ENCODE data around the gene IL9R. TPM values are rescaled to one million over a fixed set of nuclear protein-coding genes. Genes with fewer than 3 reads are reported as not detected.
"Not testable (repeated sequence)": the region's sequence is repeated elsewhere in the genome, so short reads cannot be mapped to it uniquely, and the experiment has no call there.

The IL9R gene
- total RNA-seq, 4 donors from 2014 or later, result 0.42 TPM; not detected in 3

- intact Hi-C loops (cut with DNase I); DNase-seq (ENCODE audit: extremely low spot score); H3K9me3 ChIP-seq; H3K27me3 ChIP-seq; H3K27ac ChIP-seq (replicated peaks in 1 of 4); H3K4me1 ChIP-seq; H3K36me3 ChIP-seq; H3K4me3 ChIP-seq: not testable (repeated sequence)
- no CpG with 5 or more reads among the region's 5 CpGs for WGBS
Measured at GRCh38 chrX:156019846-156020245, 22.4 kb downstream of the IL9R start.

- H3K27me3 ChIP-seq; H3K9me3 ChIP-seq; H3K36me3 ChIP-seq; intact Hi-C loops (cut with DNase I); H3K27ac ChIP-seq (replicated peaks in 1 of 4); DNase-seq (ENCODE audit: extremely low spot score); H3K4me3 ChIP-seq; H3K4me1 ChIP-seq: not testable (repeated sequence)
- WGBS, result 74% methylated on average over 5 of the region's 9 CpGs
Measured at GRCh38 chrX:156023002-156023401, 25.5 kb downstream of the IL9R start.

- H3K27me3 ChIP-seq; H3K4me1 ChIP-seq; DNase-seq (ENCODE audit: extremely low spot score); H3K27ac ChIP-seq (replicated peaks in 1 of 4); intact Hi-C loops (cut with DNase I); H3K9me3 ChIP-seq; H3K36me3 ChIP-seq; H3K4me3 ChIP-seq: not testable (repeated sequence)
- 73% methylated on average over 10 of the region's 17 CpGs for WGBS
Measured at GRCh38 chrX:156024949-156025492, 27.5 kb downstream of the IL9R start.

- H3K27me3 ChIP-seq, H3K9me3 ChIP-seq: not testable (repeated sequence)
- WGBS, result no CpG with 5 or more reads among the region's 73 CpGs
Measured at GRCh38 chrX:156028653-156029237, 31.2 kb downstream of the IL9R start.

DNA sequence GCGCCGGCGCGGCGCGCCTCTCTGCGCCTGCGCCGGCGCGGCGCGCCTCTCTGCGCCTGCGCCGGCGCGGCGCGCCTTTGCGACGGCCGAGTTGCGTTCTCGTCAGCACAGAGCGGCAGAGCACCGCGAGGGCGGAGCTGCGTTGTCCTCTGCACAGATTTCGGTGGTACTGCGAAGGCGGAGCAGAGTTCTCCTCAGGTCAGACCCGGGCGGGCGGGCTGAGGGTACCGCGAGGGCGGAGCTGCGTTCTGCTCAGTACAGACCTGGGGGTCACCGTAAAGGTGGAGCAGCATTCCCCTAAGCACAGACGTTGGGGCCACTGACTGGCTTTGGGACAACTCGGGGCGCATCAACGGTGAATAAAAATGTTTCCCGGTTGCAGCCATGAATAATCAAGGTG, 31.8 kb downstream of the IL9R start:
- H3K9me3 ChIP-seq; intact Hi-C loops (cut with DNase I); H3K36me3 ChIP-seq; H3K4me1 ChIP-seq; H3K27ac ChIP-seq (replicated peaks in 1 of 4); H3K4me3 ChIP-seq; DNase-seq (ENCODE audit: extremely low spot score); H3K27me3 ChIP-seq: not testable (repeated sequence)
- WGBS, result no CpG with 5 or more reads among the region's 46 CpGs

More at GRCh38 chrX:156028653-156029237, 31.2 kb downstream of the IL9R start:
- H3K4me1 ChIP-seq; H3K36me3 ChIP-seq; intact Hi-C loops (cut with DNase I); H3K4me3 ChIP-seq; H3K27ac ChIP-seq (replicated peaks in 1 of 4); DNase-seq (ENCODE audit: extremely low spot score): not testable (repeated sequence)

DNA sequence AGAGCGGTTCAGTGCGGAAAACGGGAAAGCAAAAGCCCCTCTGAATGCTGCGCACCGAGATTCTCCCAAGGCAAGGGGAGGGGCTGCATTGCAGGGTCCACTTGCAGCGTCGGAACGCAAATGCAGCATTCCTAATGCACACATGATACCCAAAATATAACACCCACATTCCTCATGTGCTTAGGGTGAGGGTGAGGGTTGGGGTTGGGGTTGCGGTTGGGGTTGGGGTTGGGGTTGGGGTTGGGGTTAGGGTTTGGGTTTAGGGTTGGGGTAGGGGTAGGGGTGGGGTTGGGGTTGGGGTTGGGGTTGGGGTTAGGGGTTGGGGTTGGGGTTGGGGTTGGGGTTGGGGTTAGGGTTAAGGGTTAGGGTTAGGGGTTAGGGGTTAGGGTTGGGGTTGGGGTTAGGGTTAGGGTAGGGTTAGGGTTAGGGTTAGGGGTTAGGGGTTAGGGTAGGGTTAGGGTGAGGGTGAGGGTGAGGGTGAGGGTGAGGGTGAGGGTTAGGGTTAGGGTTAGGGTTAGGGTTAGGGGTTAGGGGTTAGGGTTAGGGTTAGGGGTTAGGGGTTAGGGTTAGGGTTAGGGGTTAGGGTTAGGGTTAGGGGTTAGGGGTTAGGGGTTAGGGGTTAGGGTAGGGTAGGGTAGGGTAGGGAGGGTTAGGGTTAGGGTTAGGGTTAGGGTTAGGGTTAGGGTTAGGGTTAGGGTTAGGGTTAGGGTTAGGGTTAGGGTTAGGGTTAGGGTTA, 32.4 kb downstream of the IL9R start:
- H3K36me3 ChIP-seq; intact Hi-C loops (cut with DNase I); H3K27ac ChIP-seq (replicated peaks in 1 of 4); H3K4me1 ChIP-seq; H3K4me3 ChIP-seq; DNase-seq (ENCODE audit: extremely low spot score); H3K27me3 ChIP-seq; H3K9me3 ChIP-seq: not testable (repeated sequence)
- no CpG with 5 or more reads among the region's 9 CpGs for WGBS

DNA sequence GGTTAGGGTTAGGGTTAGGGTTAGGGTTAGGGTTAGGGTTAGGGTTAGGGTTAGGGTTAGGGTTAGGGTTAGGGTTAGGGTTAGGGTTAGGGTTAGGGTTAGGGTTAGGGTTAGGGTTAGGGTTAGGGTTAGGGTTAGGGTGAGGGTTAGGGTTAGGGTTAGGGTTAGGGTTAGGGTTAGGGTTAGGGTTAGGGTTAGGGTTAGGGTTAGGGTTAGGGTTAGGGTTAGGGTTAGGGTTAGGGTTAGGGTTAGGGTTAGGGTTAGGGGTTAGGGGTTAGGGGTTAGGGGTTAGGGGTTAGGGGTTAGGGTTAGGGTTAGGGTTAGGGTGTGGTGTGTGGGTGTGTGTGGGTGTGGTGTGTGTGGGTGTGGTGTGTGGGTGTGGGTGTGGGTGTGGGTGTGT, 33.0 kb downstream of the IL9R start:
- not testable (repeated sequence) for H3K27ac ChIP-seq (replicated peaks in 1 of 4)

More for the DNA sequence above, 33.0 kb downstream of the IL9R start:
- H3K4me3 ChIP-seq; DNase-seq (ENCODE audit: extremely low spot score); H3K36me3 ChIP-seq; H3K27me3 ChIP-seq; intact Hi-C loops (cut with DNase I); H3K9me3 ChIP-seq; H3K4me1 ChIP-seq: not testable (repeated sequence)

Other genes starting within 250 kb of the IL9R start
- gene VAMP7, start 116.4 kb upstream of the IL9R start, total RNA-seq, result 10 to 100 TPM; 25.6 to 29.7 (median 28.4) TPM